Central memory CD4-positive, alpha-beta T cell (primary cell): ENCODE data around the gene CBX5.

Experiments used
- DNase-seq: peaks from one replicate; pipeline ENCODE4 v3.0.0; 2022

Gene CBX5

GRCh38 chr12:54222609-54223008 lies 57.3 kb downstream of the CBX5 start:
- no peak for DNase-seq

DNA sequence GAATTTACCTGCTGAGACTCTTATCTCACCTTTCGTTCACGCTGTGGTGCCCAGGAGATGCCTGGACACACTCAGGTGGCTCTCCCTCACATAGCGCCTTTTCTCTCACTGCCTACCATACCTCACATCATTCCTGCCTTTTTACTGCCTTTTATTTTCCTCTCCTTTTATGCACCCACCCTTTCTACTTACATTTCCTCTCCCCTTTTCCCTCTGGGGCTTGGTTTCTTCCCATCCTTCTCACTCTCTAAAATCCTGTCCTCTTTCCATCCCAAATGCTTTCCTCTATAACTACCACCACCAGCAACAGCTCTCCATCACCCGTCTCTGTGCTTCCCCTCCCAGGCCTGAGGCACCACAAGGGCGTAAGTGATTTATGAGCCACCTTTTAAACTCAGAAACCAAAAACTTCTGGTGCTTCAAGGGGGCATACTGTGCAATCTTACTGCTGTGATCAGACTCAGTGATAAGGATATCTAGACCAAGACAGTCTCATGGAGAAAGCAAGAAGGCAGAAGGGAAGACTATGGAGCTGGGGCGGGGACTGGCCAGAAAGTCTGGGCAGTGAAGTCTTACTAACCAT lies 58.4 kb downstream of the CBX5 start:
- no peak for DNase-seq

- DNase-seq, result no peak
Measured at GRCh38 chr12:54220567-54220966, 59.4 kb downstream of the CBX5 start.

DNA sequence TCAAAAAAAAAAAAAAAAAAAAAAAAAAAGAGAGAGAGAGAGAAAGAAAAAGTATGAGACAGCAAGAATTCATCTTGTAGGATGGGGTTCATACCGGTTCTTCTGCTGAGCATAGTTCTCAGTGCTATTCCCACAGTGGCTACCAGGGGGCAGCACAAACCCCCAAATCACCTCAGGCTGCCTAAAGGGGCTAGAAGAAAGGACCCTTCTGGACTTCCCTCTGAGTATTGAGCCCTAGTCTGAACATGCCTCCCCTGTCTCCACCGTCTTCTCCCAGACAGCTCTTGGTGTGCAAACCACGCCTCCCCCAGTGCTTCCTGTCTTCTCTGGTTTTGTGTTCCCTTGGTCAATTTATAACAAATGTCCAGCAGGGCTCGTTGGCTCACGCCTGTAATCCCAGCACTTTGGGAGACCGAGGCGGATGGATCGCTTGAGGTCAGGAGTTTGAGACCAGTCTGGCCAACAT lies 59.8 kb downstream of the CBX5 start:
- DNase-seq, result peak; percentile 45

GRCh38 chr12:54217774-54218241 lies 62.1 kb downstream of the CBX5 start:
- DNase-seq, result no peak

- DNase-seq, result peak; percentile 78
Measured at GRCh38 chr12:54216797-54217661, 62.9 kb downstream of the CBX5 start.

DNA sequence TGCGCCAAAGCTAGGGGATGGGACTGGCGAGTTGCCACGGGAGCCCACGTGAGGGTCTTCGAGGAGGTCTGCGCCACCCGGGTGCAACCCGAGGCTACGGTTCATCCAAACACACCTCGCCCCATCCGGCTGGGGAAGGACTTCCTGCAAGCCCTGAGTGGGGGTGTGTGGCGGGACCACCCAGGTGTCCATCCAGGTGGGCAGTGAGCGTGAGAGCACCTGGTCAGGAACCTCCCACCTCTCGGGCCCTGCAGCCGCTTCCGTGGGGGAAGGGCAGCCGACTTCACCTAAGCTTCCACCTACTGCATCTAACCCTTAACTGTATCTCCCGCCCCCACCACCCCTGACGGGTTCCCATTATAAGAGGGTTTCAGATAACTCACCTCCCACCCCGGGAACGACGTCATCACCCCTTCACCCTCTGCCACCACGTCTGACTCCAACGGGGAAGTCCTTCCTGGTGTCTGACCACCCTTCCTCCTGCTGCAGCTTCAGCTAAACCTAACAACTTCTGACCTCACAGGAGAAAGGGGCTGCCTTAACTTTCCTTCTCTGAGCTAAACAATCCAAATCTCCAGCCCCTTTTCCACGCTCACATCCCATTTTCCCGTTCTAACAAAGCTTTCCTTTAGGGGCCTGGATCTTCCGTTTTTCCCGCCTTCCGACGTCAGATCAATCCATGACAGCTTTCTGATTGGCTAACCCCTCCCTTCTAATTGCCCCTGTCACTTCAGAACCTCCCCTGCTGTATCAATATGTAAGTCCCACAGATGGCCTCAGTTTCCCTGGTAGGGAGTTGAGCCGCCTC lies 63.7 kb downstream of the CBX5 start:
- peak; percentile 37 for DNase-seq

- DNase-seq, result peak; percentile 84
Measured at GRCh38 chr12:54214553-54215406, 65.1 kb downstream of the CBX5 start.

DNA sequence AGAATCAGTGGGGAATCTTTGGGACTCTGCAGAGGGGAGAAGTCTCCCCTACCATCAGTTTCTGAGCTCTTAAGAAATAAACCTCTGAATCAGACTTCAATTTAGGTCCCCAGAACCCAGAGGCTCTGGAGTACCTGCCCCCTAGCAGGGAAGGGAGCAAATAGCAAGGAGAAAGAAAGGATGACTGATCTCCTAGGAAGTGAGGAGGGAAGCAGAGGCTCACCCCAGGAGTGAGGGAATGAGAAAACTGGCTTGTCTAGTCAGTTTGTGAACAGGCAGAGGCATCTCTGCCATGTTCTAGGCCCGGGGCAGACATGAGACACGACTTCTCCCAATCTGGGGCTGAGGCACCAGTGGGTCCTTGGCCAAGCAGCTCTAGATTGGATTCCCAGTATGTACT lies 66.8 kb downstream of the CBX5 start:
- DNase-seq, result no peak

GRCh38 chr12:54211920-54212319 lies 68.0 kb downstream of the CBX5 start:
- no peak for DNase-seq

GRCh38 chr12:54210400-54210790 lies 69.5 kb downstream of the CBX5 start:
- DNase-seq, result no peak

- DNase-seq, result no peak
Measured at GRCh38 chr12:54208591-54208990, 71.3 kb downstream of the CBX5 start.

DNA sequence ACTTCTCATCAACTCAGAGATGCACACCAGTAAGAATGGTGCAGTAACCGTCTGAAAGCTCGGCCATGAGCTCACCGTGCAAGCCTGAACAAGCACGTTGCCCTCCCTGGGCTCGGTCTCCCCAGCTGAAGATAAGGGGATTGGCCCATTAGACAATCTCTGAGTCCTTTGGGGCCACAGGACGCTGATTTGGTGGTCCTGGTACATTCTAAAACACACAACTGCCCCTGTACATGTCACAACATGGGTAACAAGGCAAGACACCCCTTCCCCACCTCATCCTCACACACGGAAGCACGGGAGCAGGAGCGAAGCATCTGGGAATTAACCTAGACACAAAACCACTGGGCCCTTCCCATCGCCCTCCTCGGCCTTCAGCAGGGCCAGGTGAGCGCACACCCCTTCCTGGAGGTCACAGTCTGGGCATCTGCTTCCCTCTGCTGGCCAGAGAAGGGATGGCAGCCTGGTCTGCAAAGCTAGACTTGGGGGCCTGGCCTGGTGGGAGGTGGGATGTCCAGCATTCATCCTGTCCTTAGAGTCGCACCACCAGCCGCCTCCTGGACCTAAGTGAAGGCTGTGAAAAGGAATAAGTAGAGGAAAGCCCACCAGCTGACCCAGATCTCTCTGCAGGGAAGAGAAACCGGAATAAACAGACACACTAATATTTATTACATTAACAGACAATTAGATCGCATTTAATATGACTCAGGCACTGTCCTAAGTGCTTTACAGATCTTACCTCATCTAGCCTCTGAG lies 72.2 kb downstream of the CBX5 start:
- DNase-seq, result peak; percentile 47

GRCh38 chr12:54206791-54207190 lies 73.1 kb downstream of the CBX5 start:
- no peak for DNase-seq

DNA sequence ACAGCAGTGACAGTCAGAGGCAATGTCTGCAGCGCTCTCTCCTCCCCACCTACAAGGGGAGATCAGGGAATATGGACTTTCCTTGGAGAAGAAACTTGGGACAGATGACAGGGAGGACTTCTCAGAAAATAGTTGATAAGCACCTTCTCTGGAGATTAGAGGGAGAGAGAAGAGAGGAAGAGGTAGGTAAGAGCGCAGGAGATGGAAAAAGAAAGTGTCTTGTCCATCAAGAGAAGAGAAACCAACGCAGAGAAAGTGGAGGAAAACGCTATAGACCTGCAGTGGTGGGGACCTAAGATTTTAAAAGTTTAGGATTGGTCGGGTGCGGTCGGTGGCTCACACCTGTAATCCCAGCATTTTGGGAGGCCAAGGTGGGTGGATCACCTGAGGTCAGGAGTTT lies 75.6 kb downstream of the CBX5 start:
- DNase-seq, result no peak

- DNase-seq, result peak; percentile 58
Measured at GRCh38 chr12:54201001-54201794, 78.7 kb downstream of the CBX5 start.

DNA sequence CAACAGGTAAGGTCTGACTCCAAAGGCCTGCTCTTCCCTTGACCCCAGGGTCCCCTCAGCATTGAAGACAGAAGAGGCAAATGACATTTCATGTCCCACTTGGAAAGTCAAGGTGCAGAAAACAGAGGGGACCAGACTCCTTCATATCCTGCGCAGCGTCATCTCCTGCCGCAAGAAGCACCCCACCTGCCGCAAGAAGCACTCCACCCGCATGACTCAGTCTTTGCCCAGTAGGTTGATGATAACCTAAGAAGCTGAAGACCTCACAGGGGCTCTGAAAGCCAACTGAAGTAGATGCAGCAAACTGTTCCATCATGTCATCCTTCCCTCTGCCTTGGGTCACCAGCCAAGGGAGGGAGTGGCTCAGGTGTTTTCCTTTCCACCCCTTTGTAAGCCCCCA lies 79.5 kb downstream of the CBX5 start:
- DNase-seq, result no peak

- no peak for DNase-seq
Measured at GRCh38 chr12:54199917-54200316, 80.0 kb downstream of the CBX5 start.

- no peak for DNase-seq
Measured at GRCh38 chr12:54199034-54199433, 80.9 kb downstream of the CBX5 start.

DNA sequence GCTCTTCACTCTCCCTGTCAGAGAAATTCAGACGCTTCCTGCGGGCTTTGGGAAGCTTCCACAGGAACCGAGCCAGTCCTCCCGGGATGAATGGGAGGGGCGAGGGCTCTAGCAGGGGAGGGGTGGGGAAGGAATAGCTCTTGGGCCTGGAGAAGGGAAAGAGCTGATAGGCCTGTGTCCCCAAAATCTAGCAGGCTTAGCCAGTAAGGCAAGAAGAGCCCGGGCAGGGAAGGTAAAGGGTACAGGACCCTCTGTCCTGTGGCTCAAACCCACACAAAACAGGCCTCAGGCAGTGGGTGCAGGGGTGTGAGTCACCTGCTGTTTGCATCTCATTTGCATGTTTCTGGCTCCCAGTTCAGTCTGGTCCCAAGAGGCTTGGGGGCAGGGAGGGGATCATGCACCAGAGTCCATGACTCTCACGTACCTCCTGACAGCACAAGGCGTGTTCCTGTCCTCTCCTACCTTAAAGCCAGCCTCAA lies 82.5 kb downstream of the CBX5 start:
- DNase-seq, result no peak

GRCh38 chr12:54197010-54197409 lies 82.9 kb downstream of the CBX5 start:
- no peak for DNase-seq
